Measurements from ENCODE around the gene WWP2. TPM values are rescaled to one million over a fixed set of nuclear protein-coding genes. Genes with fewer than 3 reads are reported as not detected.
A peak's percentile ranks its signal among the peaks of the same experiment; 100 is the strongest.
"Not testable (repeated sequence)": the region's sequence is repeated elsewhere in the genome, so short reads cannot be mapped to it uniquely, and the experiment has no call there.

The WWP2 gene
- polyA plus RNA-seq, 5 donors, result 26.6 to 34.0 (median 30.8) TPM

- DNase-seq, result not testable (repeated sequence)
Observed at GRCh38 chr16:69791391-69791847, 29.3 kb downstream of the WWP2 start.

DNA sequence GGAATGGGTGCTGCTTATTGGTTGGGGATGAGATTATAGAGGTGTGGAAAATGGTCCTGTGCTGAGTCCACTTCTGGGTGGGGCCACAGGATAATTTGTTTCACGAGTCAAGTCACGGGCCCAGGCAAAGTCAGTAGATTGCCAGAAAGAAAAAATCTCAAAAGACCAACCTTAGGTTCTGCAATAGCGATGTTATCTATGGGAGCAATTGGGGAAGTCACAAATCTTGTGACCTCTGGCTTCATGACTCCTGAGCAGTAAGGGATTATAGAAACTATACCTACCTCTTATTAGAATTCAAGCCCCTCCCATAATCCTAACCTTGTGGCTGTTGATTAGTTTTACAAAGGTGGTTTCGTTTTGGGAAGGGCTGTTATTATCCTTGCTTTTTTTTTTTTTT lies 31.4 kb downstream of the WWP2 start:
- no peak for DNase-seq

GRCh38 chr16:69794486-69794885 lies 32.4 kb downstream of the WWP2 start:
- peak in 1 of 2 donors; percentile 25 for DNase-seq

DNA sequence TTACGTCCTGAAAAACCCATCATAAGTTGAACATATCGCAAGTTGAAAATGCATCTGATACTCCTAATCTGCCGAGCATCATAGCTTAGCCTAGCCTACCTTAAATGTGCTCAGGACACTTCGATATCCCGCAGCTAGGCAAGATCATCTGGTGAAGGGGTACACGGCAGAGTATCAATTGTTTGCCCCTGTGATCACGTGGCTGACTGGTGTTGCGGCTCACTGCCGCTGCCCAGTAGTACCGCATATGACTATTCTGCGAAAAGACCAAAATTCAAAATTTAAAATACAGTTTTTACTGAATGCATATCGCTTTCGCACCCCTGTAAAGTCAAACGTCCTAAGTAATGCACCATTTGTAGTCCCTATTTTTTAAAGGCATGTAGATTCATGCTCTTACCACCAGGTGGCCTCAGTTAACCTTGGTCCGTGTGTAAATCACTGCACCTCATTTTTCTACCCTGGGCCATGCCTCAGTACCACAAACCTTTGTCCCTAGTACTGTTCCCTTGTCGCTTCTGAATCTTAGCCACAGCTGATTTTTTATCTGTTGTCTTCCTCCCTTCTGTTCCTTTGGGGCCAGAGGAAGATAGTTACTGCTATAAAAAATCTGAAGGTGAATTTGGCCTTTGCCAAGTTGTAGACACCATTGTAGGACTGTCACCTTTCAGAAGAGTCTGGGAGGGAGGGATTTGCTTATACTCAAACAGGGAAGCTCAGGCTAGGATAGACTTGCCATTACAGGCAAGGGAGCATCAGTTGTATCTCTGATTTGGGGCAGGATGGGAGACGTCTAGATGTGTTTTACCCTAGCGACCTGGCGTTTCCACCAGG lies 34.4 kb downstream of the WWP2 start:
- DNase-seq, result peak; percentile 57 to 68

- no peak for DNase-seq
Observed at GRCh38 chr16:69798466-69798865, 36.3 kb downstream of the WWP2 start.

GRCh38 chr16:69799611-69800031 lies 37.5 kb downstream of the WWP2 start:
- no peak for DNase-seq

DNA sequence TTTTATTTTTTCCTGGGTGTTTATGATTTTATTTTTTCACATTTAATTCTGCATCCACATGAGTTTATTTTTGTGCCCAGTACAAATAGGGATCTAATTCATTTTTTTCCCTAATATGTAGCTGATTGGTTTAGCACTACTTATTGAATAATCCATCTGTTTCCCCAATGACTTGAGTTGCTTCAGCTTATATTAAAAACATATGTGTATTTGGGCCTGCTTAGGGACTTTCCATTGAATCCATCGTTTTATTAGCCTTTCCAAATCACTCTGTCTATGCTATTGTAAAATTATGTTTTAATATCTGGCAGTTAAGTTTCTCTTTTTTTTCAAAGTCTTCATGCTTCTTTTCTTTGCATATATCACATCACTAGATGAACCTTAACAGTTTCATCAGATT lies 42.2 kb downstream of the WWP2 start:
- no peak for DNase-seq

GRCh38 chr16:69806776-69807175 lies 44.6 kb downstream of the WWP2 start:
- not testable (repeated sequence) for DNase-seq

- no peak for DNase-seq
Observed at GRCh38 chr16:69812688-69813014, 50.5 kb downstream of the WWP2 start.

DNA sequence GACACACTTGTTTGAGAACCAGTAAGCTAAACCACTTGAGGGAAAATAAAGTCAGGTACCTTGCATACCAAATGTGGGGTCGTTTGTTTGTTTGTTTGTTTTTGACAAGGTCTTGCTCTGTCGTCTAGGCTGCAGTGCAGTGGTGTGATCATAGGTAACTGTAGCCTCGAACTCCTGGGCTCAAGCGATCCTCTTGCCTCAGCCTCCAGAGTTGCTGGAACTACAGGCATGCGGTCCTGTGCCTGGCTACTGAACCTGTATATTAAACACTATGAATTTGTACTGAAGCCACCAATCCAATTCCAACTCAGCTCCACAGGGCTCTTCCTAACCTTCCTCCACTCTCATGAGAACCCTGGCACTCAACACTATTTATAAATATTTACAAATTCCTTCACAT lies 51.9 kb downstream of the WWP2 start:
- no peak for DNase-seq

GRCh38 chr16:69814561-69814960 lies 52.4 kb downstream of the WWP2 start:
- DNase-seq, result no peak

DNA sequence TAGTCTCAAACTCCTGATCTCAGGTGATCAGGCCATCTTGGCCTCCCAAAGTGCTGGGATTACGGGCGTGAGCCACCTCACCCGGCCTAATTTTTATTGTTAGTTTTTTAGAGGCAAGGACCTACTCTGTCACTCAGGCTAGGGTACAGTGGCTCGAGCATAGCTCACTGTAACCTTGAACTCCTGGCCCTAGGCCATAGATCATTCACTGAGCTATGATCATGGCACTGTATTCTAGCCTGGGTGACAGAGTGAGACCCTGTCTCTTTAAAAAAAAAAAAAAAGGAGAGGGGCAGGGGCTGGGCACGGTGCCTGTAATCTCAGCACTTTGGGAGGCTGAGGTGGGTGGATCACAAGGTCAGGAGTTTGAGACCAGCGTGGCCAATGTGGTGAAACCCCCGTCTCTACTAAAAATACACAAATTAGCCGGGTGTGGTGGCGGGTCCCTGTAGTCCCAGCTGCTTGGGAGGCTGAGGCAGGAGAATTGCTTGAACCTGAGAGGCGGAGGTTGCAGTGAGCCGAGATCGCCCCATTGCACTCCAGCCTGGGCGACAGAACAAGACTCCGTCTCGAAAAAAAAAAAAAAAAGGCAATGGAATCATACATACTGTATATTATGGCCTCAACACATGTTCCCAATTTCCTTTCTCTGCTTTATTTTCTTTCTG lies 53.2 kb downstream of the WWP2 start:
- not testable (repeated sequence) for DNase-seq

- no peak for DNase-seq
Observed at GRCh38 chr16:69816996-69817395, 54.9 kb downstream of the WWP2 start.

DNA sequence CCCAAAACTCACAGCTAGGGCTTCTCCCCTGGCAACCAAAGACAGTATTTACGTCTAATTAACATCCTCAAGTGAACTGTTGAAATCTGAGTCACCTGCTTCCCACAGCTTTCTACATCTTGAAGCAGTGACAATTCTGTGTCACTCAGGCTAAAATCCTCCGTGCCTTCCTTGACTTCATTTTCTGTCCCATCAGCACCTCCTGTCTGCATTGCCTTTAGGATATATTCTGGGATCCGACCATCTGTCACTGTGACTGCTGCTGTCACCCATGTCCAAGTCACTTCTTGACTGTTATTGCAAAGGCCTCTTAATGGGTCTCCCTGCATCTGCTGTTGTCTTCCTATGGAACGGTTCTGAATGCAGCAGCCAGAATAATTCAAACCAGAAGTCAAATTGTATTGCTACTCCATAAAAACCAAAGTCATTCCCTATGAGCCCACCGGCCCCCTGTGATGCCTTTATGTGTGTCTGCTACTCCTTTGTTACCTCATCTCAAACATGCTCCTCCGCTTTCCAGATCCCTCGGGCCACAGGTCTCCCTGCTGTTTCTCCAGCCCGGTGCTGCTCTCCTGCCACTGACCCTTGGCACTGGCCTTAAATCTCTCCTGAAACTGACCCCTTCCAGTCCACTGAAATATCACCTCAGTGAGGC lies 56.9 kb downstream of the WWP2 start:
- DNase-seq, result no peak

GRCh38 chr16:69820926-69821541 lies 58.9 kb downstream of the WWP2 start:
- peak in 1 of 2 donors; percentile 45 for DNase-seq

GRCh38 chr16:69821844-69822173 lies 59.7 kb downstream of the WWP2 start:
- DNase-seq, result no peak

GRCh38 chr16:69822174-69822935 lies 60.2 kb downstream of the WWP2 start:
- no peak for DNase-seq

DNA sequence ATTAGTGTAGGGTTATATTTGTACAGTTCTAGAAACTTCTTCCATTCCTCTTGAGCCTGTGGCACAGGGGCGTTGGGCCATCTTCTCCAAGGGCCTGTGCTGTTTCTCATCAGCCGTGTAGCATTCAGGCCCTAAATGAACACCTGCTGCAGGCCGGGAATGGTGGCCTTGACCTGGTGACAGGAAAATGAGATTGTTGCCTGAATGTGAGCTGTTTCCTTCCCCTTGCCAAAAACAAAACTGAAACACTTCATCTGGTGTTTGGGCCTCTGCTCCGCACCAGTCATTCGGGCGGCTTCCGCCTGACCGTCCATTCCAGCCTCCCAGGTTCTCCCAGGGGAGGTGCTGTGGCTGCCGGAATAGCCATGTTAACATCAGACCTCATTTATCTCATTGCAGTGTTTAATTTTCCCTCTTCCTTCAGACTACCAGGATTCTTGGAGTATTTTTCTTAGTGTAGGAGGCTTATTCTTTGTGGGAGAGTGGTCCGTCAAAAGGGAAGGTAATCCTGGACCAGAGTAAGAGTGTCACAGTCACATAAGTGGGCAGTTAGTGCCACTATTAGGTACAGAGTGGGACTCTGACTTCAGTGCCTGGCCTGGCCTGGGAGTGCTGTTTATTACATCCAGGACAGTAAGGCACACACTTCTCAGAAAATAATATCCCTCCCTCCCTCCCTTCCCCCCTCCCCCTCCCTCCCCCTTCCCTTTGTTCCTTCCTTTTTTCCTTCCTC lies 61.9 kb downstream of the WWP2 start:
- no peak for DNase-seq

GRCh38 chr16:69824564-69825142 lies 62.5 kb downstream of the WWP2 start:
- not testable (repeated sequence) for DNase-seq

DNA sequence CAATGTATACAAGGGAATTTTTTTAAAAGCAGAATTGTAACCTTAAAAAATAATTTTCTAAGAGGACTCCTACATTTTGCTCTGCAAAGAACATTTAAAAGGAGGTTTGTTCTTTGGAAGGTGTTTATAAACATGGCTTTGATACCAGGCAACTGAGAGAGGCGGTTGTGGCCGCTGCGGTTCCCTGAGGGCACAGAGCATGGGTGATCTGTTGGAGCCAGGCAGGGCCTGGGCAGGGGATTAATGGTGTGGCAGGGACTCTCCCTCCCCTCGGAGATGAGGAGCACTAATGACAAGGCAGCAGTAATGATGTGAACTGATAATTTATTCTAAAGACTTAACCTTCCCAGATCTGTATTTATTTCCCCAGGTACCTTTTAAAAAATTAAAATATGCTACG lies 65.4 kb downstream of the WWP2 start:
- DNase-seq, result no peak

GRCh38 chr16:69829338-69829737 lies 67.2 kb downstream of the WWP2 start:
- DNase-seq, result no peak
